GM12872 (cell line): ENCODE measurements around the gene WFDC8.

Experiments
- TF ChIP-seq, protein P1 (sequence below): IDR thresholded peaks from 3 replicates; pipeline ENCODE4 v1.5.1; 2011; ENCODE audit warnings: low read depth, mild to moderate bottlenecking, low read length, moderate library complexity; ENCODE audit not compliant: insufficient read depth

Gene WFDC8

DNA sequence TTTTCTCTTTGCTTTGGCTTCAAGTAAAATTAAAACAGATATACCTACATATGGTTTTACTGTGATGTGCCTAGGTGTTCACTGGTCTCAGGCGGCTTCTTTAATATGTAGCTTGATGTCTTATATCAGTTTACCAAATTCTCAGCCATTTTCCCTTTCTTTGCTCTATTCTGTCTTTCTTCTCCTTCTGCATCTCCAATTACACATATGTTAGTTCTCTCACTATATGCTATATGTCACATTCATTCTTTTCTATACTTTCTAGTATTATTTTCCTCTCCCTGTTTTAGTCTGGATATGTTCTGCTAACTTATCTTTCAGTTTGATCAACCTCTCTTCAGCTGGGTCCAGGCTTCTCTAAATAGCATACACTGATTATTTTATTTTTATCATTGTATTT lies 14.4 kb upstream of the WFDC8 start:
- TF ChIP-seq, protein P1, sequence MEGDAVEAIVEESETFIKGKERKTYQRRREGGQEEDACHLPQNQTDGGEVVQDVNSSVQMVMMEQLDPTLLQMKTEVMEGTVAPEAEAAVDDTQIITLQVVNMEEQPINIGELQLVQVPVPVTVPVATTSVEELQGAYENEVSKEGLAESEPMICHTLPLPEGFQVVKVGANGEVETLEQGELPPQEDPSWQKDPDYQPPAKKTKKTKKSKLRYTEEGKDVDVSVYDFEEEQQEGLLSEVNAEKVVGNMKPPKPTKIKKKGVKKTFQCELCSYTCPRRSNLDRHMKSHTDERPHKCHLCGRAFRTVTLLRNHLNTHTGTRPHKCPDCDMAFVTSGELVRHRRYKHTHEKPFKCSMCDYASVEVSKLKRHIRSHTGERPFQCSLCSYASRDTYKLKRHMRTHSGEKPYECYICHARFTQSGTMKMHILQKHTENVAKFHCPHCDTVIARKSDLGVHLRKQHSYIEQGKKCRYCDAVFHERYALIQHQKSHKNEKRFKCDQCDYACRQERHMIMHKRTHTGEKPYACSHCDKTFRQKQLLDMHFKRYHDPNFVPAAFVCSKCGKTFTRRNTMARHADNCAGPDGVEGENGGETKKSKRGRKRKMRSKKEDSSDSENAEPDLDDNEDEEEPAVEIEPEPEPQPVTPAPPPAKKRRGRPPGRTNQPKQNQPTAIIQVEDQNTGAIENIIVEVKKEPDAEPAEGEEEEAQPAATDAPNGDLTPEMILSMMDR, result no peak

DNA sequence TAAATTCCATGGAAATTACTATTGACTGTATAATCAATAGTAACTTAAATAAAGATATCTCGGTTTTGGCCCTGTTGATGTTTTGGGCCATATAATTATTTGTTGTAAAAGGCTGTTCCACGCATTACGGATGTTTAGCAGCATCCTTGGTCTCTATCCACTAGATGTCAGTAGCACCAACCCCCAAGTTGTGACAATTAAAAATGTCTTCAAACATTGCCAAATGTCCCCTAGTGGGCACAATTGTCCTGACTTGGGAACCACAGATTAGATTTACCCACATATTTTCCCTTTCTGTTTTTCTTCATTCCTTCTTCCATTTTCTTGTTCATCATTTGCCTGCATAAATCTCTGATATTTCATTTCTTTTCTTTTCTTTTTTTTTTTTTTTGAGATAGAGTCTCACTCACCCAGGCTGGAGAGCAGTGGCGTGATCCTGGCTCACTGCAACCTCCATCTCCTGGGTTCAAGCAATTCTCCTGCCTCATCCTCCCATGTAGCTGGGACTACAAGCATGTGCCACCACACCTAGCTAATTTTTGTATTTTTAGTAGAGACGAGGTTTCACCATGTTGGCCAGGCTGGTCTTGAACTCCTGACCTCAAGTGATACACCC lies 13.6 kb upstream of the WFDC8 start:
- TF ChIP-seq, protein P1, result peak; percentile 87

DNA sequence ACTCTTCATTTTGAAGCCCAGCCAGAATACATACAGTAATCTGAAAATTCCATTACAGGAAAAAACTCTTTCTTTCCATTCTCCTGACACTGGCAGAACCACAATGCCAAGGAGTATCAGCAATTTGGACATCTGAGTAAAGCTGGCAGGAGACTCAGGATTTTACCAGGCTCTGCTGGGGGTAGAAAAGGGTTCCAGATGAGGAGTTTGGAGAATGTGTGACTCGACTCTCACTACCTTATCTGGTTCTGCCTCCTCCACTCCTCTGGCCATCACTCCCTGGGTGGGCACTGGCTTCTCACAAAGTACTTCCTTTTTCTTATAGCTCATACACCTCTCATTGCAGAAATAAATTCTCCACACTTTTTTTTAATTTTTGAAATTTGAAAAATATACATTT lies 10.6 kb upstream of the WFDC8 start:
- TF ChIP-seq, protein P1, result no peak

DNA sequence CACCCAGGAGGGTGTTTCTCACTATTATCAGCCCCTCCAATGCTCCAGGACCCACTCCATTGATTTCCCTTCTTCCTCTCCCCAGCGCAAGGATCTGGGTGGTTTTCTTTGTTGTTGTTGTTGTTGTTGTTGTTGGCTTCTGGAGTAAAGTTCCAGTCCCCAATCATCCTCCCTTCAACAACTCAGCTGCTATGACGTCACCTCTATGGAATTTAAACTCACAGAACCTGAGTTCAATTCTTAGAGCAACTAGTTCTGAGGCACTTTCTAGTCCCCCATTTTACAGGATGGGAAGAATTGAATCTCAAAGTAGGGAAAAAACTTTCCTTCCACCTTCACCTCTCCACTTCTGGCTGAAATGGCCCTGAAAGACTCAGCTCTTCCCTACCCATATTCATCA lies 9.7 kb upstream of the WFDC8 start:
- TF ChIP-seq, protein P1, result no peak

DNA sequence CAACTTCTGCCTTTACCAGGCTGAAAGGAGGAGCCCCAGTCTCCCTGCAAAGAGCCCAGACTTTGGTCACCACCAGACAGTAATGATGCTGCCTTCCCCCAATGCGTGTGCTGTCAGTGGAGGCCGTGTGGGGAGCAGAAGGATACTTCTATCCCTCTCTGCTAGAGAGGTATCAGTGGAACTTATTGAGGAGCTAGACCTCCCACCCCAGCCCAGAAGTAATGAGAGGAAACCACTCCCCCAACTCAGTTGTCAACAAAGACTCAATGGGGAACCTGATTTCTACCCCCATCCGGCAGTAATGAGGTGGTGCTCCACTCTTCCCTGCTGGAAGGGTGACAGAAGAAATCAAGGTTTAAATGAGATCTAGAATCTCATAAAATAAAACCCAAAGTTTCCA lies 4.4 kb upstream of the WFDC8 start:
- TF ChIP-seq, protein P1, result no peak

DNA sequence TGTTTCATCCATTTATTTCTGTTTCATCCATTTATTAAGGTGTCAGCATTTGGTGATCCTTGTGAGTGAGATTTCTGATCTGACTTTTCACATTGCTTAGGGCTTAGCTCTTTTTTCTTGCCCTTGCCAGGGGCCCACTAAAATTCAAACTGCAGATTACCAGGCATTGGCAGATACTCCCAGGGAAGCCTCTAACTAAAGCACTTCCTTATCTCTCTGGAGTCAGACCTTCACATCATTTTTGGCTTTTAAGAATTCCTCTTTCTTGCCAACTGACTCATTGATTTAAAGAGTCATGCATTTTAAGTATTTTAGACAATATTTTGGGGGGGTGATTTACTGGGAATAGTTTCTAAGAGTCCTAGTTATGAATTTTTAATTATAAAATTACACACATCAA lies 2.6 kb upstream of the WFDC8 start:
- TF ChIP-seq, protein P1, result no peak

DNA sequence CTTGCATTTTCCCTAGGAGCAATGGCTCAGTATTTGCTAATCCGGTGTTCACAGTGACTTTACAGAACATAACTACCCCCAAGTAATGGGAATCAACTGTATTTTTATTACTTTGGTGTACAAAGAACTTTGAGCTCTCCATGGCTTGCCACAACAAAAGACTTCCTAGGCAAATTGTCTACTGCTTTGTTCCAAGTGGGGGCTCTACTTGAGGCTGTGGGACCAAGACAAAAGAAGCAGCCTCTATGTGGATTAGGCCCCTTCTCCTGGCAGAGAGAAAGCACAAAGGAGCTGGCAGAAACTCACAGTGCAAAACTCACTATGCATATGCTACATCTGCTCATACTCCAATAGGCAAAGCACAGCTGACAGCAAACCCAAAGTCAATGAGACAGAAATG lies 853 bp downstream of the WFDC8 start:
- TF ChIP-seq, protein P1, result no peak
